Gastrocnemius medialis (tissue), 4 donors: ENCODE data around the gene MTARC2.

ENCODE experiments used
- CTCF ChIP-seq, 5 experiments: fragments of 450-650 bp in 3 of 5; fragments of 200-600 bp in 2 of 5; sonication (generic) in 2 of 5; IDR thresholded peaks in 4 of 5; conservative IDR thresholded peaks in 1 of 5; 1 replicate in 4 of 5; 2 replicates in 1 of 5; pipeline ENCODE4 v1.5.1; 2016 to 2019; ENCODE audit warnings: antibody characterized with exemption in 5 of 5, mild to moderate bottlenecking in 3 of 5, moderate library complexity in 3 of 5
- POLR2A ChIP-seq, 2 donors: fragments of 450-650 bp; IDR thresholded peaks; one replicate each; pipeline ENCODE4 v1.6.1; 2017; ENCODE audit warnings: antibody characterized with exemption in 2 of 2, mild to moderate bottlenecking in 2 of 2, moderate library complexity in 2 of 2

- TF ChIP-seq CTCF (IDR thresholded peaks at IDR 0.05 in 4 of 5, conservative IDR thresholded peaks at IDR 0.05 in 1 of 5) (no peak), POLR2A (IDR thresholded peaks at IDR 0.05) (no peak)
Measured at GRCh38 chr1:220730486-220730885, 17.6 kb upstream of the MTARC2 start.
